ENCODE measurements around the gene ACIN1. TPM values are rescaled to one million over a fixed set of nuclear protein-coding genes. Genes with fewer than 3 reads are reported as not detected.

ACIN1 gene, protein sequence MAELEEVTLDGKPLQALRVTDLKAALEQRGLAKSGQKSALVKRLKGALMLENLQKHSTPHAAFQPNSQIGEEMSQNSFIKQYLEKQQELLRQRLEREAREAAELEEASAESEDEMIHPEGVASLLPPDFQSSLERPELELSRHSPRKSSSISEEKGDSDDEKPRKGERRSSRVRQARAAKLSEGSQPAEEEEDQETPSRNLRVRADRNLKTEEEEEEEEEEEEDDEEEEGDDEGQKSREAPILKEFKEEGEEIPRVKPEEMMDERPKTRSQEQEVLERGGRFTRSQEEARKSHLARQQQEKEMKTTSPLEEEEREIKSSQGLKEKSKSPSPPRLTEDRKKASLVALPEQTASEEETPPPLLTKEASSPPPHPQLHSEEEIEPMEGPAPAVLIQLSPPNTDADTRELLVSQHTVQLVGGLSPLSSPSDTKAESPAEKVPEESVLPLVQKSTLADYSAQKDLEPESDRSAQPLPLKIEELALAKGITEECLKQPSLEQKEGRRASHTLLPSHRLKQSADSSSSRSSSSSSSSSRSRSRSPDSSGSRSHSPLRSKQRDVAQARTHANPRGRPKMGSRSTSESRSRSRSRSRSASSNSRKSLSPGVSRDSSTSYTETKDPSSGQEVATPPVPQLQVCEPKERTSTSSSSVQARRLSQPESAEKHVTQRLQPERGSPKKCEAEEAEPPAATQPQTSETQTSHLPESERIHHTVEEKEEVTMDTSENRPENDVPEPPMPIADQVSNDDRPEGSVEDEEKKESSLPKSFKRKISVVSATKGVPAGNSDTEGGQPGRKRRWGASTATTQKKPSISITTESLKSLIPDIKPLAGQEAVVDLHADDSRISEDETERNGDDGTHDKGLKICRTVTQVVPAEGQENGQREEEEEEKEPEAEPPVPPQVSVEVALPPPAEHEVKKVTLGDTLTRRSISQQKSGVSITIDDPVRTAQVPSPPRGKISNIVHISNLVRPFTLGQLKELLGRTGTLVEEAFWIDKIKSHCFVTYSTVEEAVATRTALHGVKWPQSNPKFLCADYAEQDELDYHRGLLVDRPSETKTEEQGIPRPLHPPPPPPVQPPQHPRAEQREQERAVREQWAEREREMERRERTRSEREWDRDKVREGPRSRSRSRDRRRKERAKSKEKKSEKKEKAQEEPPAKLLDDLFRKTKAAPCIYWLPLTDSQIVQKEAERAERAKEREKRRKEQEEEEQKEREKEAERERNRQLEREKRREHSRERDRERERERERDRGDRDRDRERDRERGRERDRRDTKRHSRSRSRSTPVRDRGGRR
- 87.0 and 102 TPM in 2 replicates for total RNA-seq (2014; rRNA removed; shearing (Covaris generic))

GRCh38 chr14:23094666-23095195 lies at the start of gene ACIN1:
Gene ACIN1, minus strand, starts transcription at chr14:23095136. Its CDS starts 24 bp downstream, at chr14:23095112.

GRCh38 chr14:23118506-23119362 lies 23.8 kb upstream of the ACIN1 start, which contains the start of gene CEBPE:
Gene CEBPE, minus strand, starts transcription at chr14:23119255. Its CDS starts 164 bp downstream, at chr14:23119091.

GRCh38 chr14:23104591-23105347 lies 9.8 kb upstream of the ACIN1 start, which contains the start of gene CIROP:
Gene CIROP, minus strand, starts transcription at chr14:23104989. Its CDS starts 69 bp downstream, at chr14:23104920.

GRCh38 chr14:23095196-23096108 lies 516 bp upstream of the ACIN1 start, which contains the start of gene C14orf119:
Gene C14orf119, plus strand, starts transcription at chr14:23095505. Its CDS starts 2,154 bp downstream, at chr14:23097659.

DNA sequence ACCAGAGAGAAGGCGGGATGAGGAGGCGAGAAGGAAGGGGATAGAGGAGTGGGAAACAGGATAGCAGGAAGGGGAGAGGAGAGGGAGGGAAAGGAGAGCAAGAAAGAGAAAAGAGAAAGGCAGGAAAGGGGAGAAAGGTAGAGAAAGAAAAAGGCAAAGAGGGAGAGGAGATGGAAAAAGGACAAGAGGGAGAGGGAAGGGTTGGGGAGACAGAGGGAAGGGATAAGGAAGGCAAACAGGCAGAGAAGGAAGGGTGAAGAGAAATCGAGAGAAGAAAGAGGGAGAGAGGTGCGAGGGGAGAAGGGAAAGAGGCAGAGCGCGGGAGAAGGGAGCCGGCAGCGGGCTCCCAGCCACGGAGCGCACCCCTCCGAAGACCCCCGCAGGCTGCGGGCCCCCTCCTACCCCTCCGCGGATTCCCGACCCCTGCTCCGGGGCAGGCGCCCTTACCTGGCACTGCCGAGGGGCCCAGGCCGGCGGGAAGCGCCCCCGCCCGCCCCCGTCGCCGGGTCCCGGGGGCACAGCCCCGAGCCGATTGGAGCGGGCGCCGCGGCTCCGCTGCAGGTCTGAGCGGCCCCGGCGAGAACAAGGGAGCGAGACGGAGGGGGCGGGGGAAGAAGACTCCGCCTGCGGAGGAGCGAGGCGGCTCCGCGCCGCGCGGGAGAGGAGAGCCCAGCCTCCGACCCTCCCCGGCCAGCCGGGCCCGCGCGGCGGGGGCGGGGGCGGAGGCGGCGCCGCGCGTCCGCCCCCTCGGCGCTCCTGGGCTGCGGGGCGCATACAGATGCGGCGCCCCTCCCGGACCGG lies 37.8 kb downstream of the ACIN1 start, which contains the start of gene CDH24:
Gene CDH24 (minus strand): TSS at position 565 of the 801 bp plus-strand sequence. CDS start 1,787 bp downstream, outside the sequence.

DNA sequence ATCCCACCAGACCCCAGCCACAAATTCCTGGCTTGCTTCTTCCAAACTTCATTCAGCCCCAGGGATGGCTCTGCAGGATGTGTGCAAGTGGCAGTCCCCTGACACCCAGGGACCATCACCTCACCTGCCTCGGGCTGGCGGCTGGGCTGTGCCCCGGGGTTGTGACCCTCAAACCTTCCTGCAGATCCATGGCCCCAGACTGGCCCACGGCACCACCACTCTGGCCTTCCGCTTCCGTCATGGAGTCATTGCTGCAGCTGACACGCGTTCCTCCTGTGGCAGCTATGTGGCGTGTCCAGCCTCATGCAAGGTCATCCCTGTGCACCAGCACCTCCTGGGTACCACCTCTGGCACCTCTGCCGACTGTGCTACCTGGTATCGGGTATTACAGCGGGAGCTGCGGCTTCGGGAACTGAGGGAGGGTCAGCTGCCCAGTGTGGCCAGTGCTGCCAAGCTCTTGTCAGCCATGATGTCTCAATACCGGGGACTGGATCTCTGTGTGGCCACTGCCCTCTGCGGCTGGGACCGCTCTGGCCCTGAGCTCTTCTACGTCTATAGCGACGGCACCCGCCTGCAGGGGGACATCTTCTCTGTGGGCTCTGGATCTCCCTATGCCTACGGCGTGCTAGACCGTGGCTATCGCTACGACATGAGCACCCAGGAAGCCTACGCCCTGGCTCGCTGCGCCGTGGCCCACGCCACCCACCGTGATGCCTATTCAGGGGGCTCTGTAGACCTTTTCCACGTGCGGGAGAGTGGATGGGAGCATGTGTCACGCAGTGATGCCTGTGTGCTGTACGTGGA lies 52.6 kb downstream of the ACIN1 start, which contains the start of gene PSMB11:
Gene PSMB11 (plus strand): TSS at position 51 of the 804 bp plus-strand sequence. CDS start 14 bp downstream, at position 65.

GRCh38 chr14:23034498-23035302 lies 60.2 kb downstream of the ACIN1 start, which contains the start of gene PSMB5:
Gene PSMB5, minus strand, starts transcription at chr14:23034900. Its CDS starts 19 bp downstream, at chr14:23034881.

DNA sequence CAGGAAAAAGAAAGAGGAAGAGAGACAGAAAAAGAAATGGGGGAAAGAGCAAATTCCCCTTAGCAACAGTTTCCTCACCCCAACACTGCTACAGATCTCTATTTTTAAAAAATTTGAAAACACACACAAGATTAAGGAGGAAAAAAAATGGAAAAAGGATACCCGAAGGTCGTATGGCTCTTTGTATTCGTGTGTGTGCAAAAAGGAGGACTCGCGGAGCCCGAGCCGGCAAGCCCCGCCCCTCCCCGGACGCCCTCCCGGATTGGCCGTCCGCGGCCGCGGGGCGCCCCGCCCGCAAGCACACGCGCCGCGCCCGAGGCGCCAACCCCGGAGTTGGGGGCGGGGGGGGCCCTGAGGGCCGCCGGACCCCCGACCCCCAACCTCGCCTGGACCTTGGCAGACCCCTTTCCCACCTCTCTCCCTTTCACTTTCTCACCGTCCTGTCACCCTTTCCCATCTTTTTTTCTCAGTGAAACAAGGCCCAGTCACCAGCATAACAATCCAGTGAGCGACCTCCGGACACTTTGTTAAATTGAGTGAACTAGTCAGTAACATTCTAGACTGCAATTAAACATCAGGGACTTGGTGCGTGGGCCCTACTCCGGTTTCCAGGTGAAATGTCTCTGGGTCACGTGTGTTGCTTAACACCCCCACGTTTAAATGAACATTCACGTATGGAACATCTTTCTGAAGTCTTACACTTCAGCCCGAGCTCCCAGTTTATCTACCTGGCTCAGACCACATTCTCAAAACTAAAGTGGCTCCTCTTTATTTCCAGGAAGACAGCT lies 84.8 kb downstream of the ACIN1 start, which contains the start of gene C14orf93:
Gene C14orf93 (minus strand): TSS at position 205 of the 788 bp plus-strand sequence. CDS start 11,120 bp downstream, outside the sequence.

Other genes starting within 250 kb of the ACIN1 start
- gene LRP10, start 223.4 kb downstream of the ACIN1 start, total RNA-seq (2014; rRNA removed; shearing (Covaris generic)) = 17.8 and 19.9 TPM in 2 replicates
- gene REM2, start 211.9 kb downstream of the ACIN1 start, total RNA-seq (2014; rRNA removed; shearing (Covaris generic)) = 0.11 and 0.57 TPM in 2 replicates
- 65.1 and 69.1 TPM in 2 replicates for gene RBM23, start 176.0 kb downstream of the ACIN1 start, total RNA-seq (2014; rRNA removed; shearing (Covaris generic))
- gene PRMT5, start 165.8 kb downstream of the ACIN1 start, total RNA-seq (2014; rRNA removed; shearing (Covaris generic)) = 49.0 and 68.4 TPM in 2 replicates
- gene HAUS4, start 138.0 kb downstream of the ACIN1 start, total RNA-seq (2014; rRNA removed; shearing (Covaris generic)) = 58.1 and 61.4 TPM in 2 replicates
- 63.6 and 64.3 TPM in 2 replicates for gene AJUBA, start 112.6 kb downstream of the ACIN1 start, total RNA-seq (2014; rRNA removed; shearing (Covaris generic))
- gene C14orf93, start 85.0 kb downstream of the ACIN1 start, total RNA-seq (2014; rRNA removed; shearing (Covaris generic)) = 11.6 and 13.6 TPM in 2 replicates
- 184 and 201 TPM in 2 replicates for gene PSMB5, start 60.2 kb downstream of the ACIN1 start, total RNA-seq (2014; rRNA removed; shearing (Covaris generic))
- not detected in 2 replicates for gene PSMB11, start 52.9 kb downstream of the ACIN1 start, total RNA-seq (2014; rRNA removed; shearing (Covaris generic))
- gene CDH24, start 37.6 kb downstream of the ACIN1 start, total RNA-seq (2014; rRNA removed; shearing (Covaris generic)) = 7.8 and 8.1 TPM in 2 replicates
- gene C14orf119, start 369 bp upstream of the ACIN1 start, total RNA-seq (2014; rRNA removed; shearing (Covaris generic)) = 29.7 and 29.8 TPM in 2 replicates
- not detected in 2 replicates for gene CIROP, start 9.9 kb upstream of the ACIN1 start, total RNA-seq (2014; rRNA removed; shearing (Covaris generic))
- not detected in 2 replicates for gene CEBPE, start 24.1 kb upstream of the ACIN1 start, total RNA-seq (2014; rRNA removed; shearing (Covaris generic))
- gene SLC7A8, start 88.5 kb upstream of the ACIN1 start, total RNA-seq (2014; rRNA removed; shearing (Covaris generic)) = 1.0 TPM in 1 of 2 replicates, not detected in the other
- gene RNF212B, start 142.8 kb upstream of the ACIN1 start, total RNA-seq (2014; rRNA removed; shearing (Covaris generic)) = not detected in 2 replicates
- gene HOMEZ, start 191.0 kb upstream of the ACIN1 start, total RNA-seq (2014; rRNA removed; shearing (Covaris generic)) = 0.87 and 1.4 TPM in 2 replicates
- 1.9 and 2.3 TPM in 2 replicates for gene PPP1R3E, start 207.7 kb upstream of the ACIN1 start, total RNA-seq (2014; rRNA removed; shearing (Covaris generic))
- gene BCL2L2, start 211.7 kb upstream of the ACIN1 start, total RNA-seq (2014; rRNA removed; shearing (Covaris generic)) = 16.5 and 29.4 TPM in 2 replicates
- 61.8 and 73.0 TPM in 2 replicates for gene PABPN1, start 226.3 kb upstream of the ACIN1 start, total RNA-seq (2014; rRNA removed; shearing (Covaris generic))